Stimulated activated effector memory CD8-positive, alpha-beta T cell treated with anti-CD3 and anti-CD28 coated beads, Interleukin-12 subunit alpha, Interleukin-12 subunit beta, amount 100 ng/mL, for 72 hours (primary cell): Measurements from ENCODE around the gene ADCY9.
A peak's percentile ranks its signal among the peaks of the same experiment; 100 is the strongest.

Experiments
- ATAC-seq: fragments of 150-1000 bp; cut with Tn5 transposase; 2 replicates; pipeline ENCODE4 v1.10.0; 2021
- DNase-seq, 2 donors: peaks; one replicate each; pipeline ENCODE4 v3.0.0; 2021 to 2022; ENCODE audit warnings: low spot score in 2 of 2
- H3K27ac Mint-ChIP-seq: one replicate; pipeline ENCODE4 v1.8.0; 2022; ENCODE audit warnings: mild to moderate bottlenecking, mixed read lengths
- H3K36me3 Mint-ChIP-seq: one replicate; pipeline ENCODE4 v1.8.0; 2022; ENCODE audit warnings: mild to moderate bottlenecking, mixed read lengths
- H3K4me1 Mint-ChIP-seq: one replicate; pipeline ENCODE4 v1.8.0; 2022; ENCODE audit warnings: mixed read lengths
- H3K4me3 Mint-ChIP-seq: one replicate; pipeline ENCODE4 v1.8.0; 2022; ENCODE audit warnings: mild to moderate bottlenecking, mixed read lengths
- H3K9me3 Mint-ChIP-seq: one replicate; pipeline ENCODE4 v1.8.0; 2022; ENCODE audit warnings: mixed read lengths

The ADCY9 gene

GRCh38 chr16:4110680-4111079 lies 5.6 kb downstream of the ADCY9 start:
- ATAC-seq (no peak), DNase-seq (no peak)
- Mint-ChIP-seq H3K36me3 (peaks cover 6% of the 10 kb centered on the region), H3K4me3 (peak overlapping the region; percentile 61), H3K27ac (peak overlapping the region; percentile 64), H3K9me3 (no peaks in the 10 kb centered on the region), H3K4me1 (peaks cover 80% of the 10 kb centered on the region)

- Mint-ChIP-seq H3K9me3 (no peaks in the 10 kb centered on the region), H3K4me1 (peaks cover 79% of the 10 kb centered on the region), H3K27ac (peak overlapping the region; percentile 48), H3K36me3 (peaks cover 12% of the 10 kb centered on the region), H3K4me3 (no peak overlapping the region)
- ATAC-seq (no peak), DNase-seq (no peak)
Observed at GRCh38 chr16:4110065-4110464, 6.2 kb downstream of the ADCY9 start.

GRCh38 chr16:4109250-4109736 lies 6.9 kb downstream of the ADCY9 start:
- H3K4me1 Mint-ChIP-seq: peaks cover 71% of the 10 kb centered on the region
- DNase-seq (no peak), ATAC-seq (no peak)
- H3K4me3 Mint-ChIP-seq: no peak overlapping the region
- H3K27ac Mint-ChIP-seq: peak overlapping the region; percentile 48
- no peaks in the 10 kb centered on the region for H3K9me3 Mint-ChIP-seq
- H3K36me3 Mint-ChIP-seq: peaks cover 9% of the 10 kb centered on the region

- ATAC-seq (no peak), DNase-seq (no peak)
- Mint-ChIP-seq H3K4me1 (peaks cover 47% of the 10 kb centered on the region), H3K9me3 (no peaks in the 10 kb centered on the region), H3K36me3 (peaks cover 9% of the 10 kb centered on the region), H3K27ac (no peak overlapping the region), H3K4me3 (no peak overlapping the region)
Observed at GRCh38 chr16:4106516-4106915, 9.7 kb downstream of the ADCY9 start.

DNA sequence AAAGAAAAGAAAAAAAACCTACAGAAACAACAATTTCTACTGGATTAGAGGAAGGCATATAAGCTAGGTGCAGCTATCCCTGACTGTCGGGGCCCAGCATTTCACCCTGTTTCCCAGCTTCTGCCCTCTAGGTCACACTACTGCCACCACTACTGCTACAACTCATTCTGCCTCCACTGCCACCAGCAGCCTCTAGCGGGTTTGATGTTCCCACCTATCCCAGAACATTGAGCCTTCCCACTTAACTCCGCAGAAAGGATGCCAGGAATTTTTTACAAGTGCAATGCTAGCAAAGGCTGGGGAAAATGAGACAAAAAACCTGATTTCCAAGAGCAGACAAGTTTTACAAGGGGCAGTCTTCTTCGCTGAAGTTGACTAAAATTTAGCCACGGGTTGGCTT lies 10.4 kb downstream of the ADCY9 start:
- H3K4me1 Mint-ChIP-seq: peaks cover 40% of the 10 kb centered on the region
- H3K9me3 Mint-ChIP-seq: no peaks in the 10 kb centered on the region
- no peak overlapping the region for H3K4me3 Mint-ChIP-seq
- ATAC-seq (no peak), DNase-seq (no peak)
- peaks cover 9% of the 10 kb centered on the region for H3K36me3 Mint-ChIP-seq
- H3K27ac Mint-ChIP-seq: no peak overlapping the region

DNA sequence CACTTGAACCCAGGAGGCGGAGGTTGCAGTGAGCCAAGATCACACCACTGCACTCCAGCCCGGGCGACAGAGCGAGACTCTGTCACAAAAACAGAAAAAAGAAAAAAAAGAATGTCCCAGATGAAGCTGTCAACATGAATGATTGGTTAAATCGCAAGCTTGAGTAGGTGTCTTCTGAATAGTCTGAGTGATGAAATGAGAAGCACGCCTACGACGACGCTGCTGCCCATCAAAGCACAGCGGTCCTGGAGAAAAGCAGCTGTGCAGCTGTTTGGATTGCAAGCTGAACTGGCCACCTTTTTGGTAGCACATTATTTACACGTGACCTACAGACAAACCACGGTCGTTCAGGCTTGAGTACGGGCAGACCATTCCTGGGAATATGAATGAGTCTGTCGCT lies 12.5 kb downstream of the ADCY9 start:
- no peak for DNase-seq
- H3K27ac Mint-ChIP-seq: no peak overlapping the region
- no peaks in the 10 kb centered on the region for H3K9me3 Mint-ChIP-seq
- H3K36me3 Mint-ChIP-seq: peaks cover 9% of the 10 kb centered on the region
- H3K4me1 Mint-ChIP-seq: peaks cover 19% of the 10 kb centered on the region
- no peak overlapping the region for H3K4me3 Mint-ChIP-seq
- no peak for ATAC-seq

GRCh38 chr16:4101421-4102219 lies 14.6 kb downstream of the ADCY9 start:
- H3K4me3 Mint-ChIP-seq: no peak overlapping the region
- DNase-seq (no peak), ATAC-seq (no peak)
- H3K9me3 Mint-ChIP-seq: no peaks in the 10 kb centered on the region
- no peak overlapping the region for H3K27ac Mint-ChIP-seq
- peaks cover 18% of the 10 kb centered on the region for H3K4me1 Mint-ChIP-seq
- H3K36me3 Mint-ChIP-seq: peaks cover 9% of the 10 kb centered on the region

GRCh38 chr16:4098501-4098900 lies 17.7 kb downstream of the ADCY9 start:
- DNase-seq (no peak), ATAC-seq (no peak)
- no peaks in the 10 kb centered on the region for H3K9me3 Mint-ChIP-seq
- no peak overlapping the region for H3K4me3 Mint-ChIP-seq
- peaks cover 13% of the 10 kb centered on the region for H3K4me1 Mint-ChIP-seq
- H3K27ac Mint-ChIP-seq: no peak overlapping the region
- no peaks in the 10 kb centered on the region for H3K36me3 Mint-ChIP-seq

DNA sequence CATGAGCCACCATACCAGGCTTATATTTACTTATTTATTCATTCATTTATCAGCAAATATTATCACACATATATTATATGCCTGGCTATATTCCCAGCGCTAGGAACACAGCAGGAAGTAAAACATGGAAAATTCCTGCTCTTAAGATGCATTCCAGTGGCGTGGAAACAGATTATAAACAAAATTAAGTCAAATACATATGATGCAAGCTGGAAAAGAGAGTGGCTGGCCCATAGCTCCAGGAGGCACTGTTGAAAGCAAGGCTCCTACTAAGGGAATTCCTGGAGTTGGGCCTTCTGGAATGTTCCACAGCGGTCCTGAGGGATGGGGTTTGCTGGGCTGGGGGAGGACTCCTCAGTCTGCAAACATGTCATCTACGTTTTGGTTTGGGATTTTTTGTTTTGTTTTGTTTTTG lies 18.4 kb downstream of the ADCY9 start:
- no peak for ATAC-seq
- Mint-ChIP-seq H3K9me3 (no peaks in the 10 kb centered on the region), H3K27ac (no peak overlapping the region), H3K36me3 (no peaks in the 10 kb centered on the region), H3K4me1 (peaks cover 13% of the 10 kb centered on the region), H3K4me3 (no peak overlapping the region)
- no peak for DNase-seq

GRCh38 chr16:4096509-4096908 lies 19.7 kb downstream of the ADCY9 start:
- ATAC-seq: no peak
- Mint-ChIP-seq H3K4me3 (no peak overlapping the region), H3K36me3 (no peaks in the 10 kb centered on the region), H3K9me3 (no peaks in the 10 kb centered on the region), H3K27ac (no peak overlapping the region), H3K4me1 (peaks cover 13% of the 10 kb centered on the region)
- no peak for DNase-seq

GRCh38 chr16:4094127-4094773 lies 22.0 kb downstream of the ADCY9 start:
- H3K4me1 Mint-ChIP-seq: peaks cover 18% of the 10 kb centered on the region
- no peak for DNase-seq
- no peaks in the 10 kb centered on the region for H3K36me3 Mint-ChIP-seq
- no peak overlapping the region for H3K27ac Mint-ChIP-seq
- no peaks in the 10 kb centered on the region for H3K9me3 Mint-ChIP-seq
- no peak for ATAC-seq
- H3K4me3 Mint-ChIP-seq: no peak overlapping the region

DNA sequence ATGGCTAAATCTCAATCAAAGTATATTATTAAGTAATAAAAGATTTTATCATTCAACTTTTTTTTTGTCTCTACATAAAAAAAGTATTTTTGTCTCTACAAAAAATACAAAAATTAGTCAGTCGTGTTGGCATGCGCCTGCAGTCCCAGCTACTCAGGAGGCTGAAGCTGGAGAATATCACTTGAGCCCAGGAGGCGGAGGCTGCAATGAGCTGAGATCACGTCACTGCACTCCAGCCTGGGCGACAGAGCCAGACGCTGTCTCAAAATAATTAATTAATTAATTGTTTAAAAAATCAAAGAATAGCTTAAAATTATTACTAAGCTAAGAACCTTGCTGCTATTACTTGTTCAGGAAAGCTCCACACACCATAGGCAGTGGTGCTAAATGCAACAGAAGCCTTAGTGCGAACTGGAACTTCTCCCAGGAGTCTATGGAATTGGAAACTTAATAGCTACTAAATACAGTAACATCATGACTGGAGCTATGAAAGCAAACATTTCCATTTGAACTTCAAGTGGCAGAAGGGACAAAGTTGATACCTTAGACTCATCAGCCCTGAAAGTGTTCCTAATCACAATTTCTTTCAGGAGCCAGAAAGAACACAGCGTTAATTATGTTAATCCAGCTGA lies 22.6 kb downstream of the ADCY9 start:
- Mint-ChIP-seq H3K4me3 (no peak overlapping the region), H3K27ac (no peak overlapping the region), H3K4me1 (peaks cover 18% of the 10 kb centered on the region), H3K9me3 (no peaks in the 10 kb centered on the region), H3K36me3 (no peaks in the 10 kb centered on the region)
- ATAC-seq: no peak
- no peak for DNase-seq

DNA sequence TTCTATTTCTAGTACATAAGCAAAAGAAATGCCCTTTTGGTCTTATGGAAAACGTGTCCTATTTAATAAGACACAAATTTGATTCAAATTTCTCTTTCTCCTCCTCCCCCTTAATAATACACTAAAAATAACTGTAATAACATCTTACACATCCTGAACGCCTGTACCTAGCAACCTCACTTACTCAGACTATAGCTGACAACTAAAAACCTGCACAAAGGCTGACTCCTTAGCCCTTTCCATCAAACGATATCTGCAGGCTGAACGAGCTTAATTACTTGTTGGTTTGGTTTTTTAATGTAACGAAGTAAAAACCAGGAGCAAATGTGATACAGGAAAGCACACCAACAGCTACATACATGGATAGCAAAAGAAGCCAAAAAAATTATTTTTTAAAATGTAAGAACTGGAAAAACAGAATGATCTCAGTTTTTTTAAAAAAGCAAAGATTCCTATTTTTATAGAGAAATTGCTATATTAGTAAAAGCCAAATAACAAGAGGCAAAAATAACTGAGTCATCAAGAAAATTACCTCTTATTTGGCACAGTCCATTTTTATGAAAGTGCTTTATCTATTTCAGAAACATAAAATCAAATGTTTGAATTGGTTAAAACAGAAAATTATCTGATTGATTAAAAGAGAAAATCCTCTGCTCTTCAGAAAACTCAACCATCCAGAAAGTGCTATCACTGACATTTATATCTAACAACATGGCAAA lies 23.5 kb downstream of the ADCY9 start:
- DNase-seq: no peak
- ATAC-seq: no peak
- H3K4me3 Mint-ChIP-seq: no peak overlapping the region
- H3K27ac Mint-ChIP-seq: no peak overlapping the region
- H3K4me1 Mint-ChIP-seq: peaks cover 21% of the 10 kb centered on the region
- no peaks in the 10 kb centered on the region for H3K36me3 Mint-ChIP-seq
- no peaks in the 10 kb centered on the region for H3K9me3 Mint-ChIP-seq

DNA sequence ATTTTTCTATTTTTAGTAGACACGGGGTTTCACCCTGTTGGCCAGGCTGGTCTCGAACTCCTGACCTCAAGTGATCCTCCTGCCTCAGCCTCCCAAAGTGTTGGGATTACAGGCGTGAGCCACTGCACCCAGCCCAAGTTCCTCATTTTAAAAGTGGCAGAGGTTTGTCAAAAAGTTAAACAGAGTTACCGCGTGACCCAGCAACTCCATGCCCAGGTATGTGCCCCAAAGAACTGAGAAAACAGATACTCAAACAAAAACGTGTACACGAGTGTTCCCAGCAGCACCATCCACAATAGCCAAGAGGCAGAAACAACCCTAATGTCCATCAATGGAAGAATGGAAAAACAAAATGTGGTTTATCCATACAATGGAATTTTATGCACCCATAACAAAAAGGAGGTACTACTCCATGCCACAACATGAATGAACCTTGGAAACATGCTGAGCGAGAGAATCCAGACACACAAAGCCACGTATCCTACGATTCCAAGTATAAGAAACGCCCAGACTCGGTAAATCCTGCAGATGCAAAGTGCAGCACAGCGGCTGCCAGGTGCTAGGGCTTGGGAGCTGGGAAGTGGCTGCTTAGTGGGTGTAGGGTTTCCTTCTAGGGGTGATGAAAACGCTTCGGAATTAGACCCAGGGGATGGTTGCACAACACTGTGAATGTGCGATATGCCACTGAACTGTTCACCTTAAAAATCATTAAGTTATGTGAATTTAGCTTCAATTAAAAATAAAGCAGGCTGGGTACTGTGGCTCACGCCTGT lies 24.8 kb downstream of the ADCY9 start:
- DNase-seq (no peak), ATAC-seq (no peak)
- Mint-ChIP-seq H3K4me1 (peaks cover 17% of the 10 kb centered on the region), H3K9me3 (no peaks in the 10 kb centered on the region), H3K27ac (no peak overlapping the region), H3K4me3 (no peak overlapping the region), H3K36me3 (no peaks in the 10 kb centered on the region)
